ENCODE measurements around the gene GRK3.

- TF ChIP-seq POLR2A (IDR thresholded peaks at IDR 0.05; ENCODE audit: low read length) (no peak), GATA1 (IDR thresholded peaks at IDR 0.05; ENCODE audit: low read depth, low read length) (no peak)
These were observed 65.1 kb downstream of the GRK3 start for GRCh38 chr22:25629613-25630012.
